NCI-H187 (cell line): Measurements from ENCODE around the gene SELENOO.

Experiments
- DNase-seq, 2 experiments: peaks; one replicate each; lab custom pipeline; 2025; lab: John Stamatoyannopoulos, UW

Gene SELENOO

GRCh38 chr22:50171965-50172421 lies 28.8 kb upstream of the SELENOO start:
- no peak for DNase-seq

GRCh38 chr22:50173311-50173982 lies 27.4 kb upstream of the SELENOO start:
- no peak for DNase-seq

- DNase-seq, result no peak
Measured at GRCh38 chr22:50173983-50174355, 26.8 kb upstream of the SELENOO start.

GRCh38 chr22:50174382-50175190 lies 26.2 kb upstream of the SELENOO start:
- DNase-seq, result no peak

DNA sequence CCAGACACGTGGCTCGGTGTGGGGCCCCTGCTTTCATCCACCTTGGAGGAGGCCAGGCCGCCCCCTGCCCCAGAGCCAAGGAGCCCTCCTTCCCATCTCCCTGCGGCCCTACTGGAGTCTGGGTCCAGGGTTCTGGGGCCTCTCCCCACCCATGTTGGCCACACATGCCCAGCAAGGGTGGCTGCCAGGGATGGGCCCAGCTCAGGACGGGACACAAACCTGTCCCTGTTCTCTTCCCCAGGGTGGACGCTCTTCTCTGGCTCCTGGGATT lies 25.7 kb upstream of the SELENOO start:
- no peak for DNase-seq

DNA sequence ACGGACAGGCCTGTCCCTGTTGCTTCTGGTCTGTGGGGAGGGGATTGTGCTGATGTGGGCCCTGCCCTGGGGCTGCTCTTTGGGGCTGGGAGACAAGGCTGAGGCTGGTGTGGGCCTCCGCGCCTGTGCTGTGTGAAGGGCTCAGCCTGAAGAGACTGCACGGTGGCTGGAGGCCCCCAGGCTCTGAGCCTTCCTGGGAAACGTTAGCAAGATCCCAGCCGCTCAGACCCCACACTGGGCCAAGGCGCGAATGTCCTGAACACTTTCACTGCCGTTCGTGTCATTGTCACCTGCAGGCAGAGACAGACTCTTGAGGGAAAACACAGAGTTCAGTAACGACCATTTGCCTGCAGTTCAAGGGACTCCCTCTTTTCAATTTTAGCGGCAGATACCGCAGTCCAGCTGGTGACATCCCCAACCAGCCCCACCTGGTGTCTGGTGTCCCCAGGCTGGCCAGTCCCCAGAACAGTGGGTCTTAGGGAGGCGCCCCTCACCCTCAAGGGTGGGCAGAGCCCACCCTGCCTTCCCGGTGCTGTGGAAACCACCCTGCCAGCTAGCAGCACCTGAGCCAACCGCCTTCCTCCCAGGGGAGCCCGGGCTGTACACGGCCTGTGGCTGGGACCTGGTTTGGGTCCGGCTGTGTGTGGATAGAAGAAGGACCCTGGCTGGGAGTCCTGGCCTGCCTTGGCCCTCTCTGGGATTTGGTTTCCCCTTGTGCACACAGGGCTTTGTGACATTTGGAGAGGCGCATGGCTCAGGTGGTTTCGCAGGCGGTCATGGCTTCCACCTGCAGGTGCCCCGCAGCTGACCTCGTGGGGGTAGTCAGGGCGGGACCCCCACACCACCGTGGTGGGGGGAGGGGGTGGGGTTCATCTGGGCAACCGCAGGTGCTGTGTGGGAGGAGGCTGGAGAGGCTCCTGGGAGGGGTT lies 24.6 kb upstream of the SELENOO start:
- no peak for DNase-seq

DNA sequence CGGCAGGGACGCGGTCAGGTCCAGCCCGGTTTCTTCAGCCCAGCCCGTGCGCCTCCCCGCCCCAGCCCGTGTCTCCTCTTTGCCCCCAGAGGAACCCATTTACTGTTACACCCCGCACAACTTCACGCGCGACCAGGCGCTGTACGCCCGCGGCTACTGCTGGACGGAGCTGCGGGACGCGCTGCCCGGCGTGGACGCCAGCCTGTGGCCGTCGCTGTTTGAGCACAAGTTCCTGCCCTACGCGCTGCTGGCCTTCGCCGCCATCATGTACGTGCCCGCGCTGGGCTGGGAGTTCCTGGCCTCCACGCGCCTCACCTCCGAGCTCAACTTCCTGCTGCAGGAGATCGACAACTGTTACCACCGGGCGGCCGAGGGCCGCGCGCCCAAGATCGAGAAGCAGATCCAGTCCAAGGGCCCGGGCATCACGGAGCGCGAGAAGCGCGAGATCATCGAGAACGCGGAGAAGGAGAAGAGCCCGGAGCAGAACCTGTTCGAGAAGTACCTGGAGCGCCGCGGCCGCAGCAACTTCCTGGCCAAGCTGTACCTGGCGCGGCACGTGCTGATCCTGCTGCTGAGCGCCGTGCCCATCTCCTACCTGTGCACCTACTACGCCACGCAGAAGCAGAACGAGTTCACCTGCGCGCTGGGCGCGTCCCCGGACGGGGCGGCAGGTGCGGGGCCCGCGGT lies 23.8 kb upstream of the SELENOO start:
- DNase-seq, result no peak

- no peak for DNase-seq
Measured at GRCh38 chr22:50177537-50178470, 23.0 kb upstream of the SELENOO start.

GRCh38 chr22:50178471-50178864 lies 22.3 kb upstream of the SELENOO start:
- DNase-seq, result no peak

DNA sequence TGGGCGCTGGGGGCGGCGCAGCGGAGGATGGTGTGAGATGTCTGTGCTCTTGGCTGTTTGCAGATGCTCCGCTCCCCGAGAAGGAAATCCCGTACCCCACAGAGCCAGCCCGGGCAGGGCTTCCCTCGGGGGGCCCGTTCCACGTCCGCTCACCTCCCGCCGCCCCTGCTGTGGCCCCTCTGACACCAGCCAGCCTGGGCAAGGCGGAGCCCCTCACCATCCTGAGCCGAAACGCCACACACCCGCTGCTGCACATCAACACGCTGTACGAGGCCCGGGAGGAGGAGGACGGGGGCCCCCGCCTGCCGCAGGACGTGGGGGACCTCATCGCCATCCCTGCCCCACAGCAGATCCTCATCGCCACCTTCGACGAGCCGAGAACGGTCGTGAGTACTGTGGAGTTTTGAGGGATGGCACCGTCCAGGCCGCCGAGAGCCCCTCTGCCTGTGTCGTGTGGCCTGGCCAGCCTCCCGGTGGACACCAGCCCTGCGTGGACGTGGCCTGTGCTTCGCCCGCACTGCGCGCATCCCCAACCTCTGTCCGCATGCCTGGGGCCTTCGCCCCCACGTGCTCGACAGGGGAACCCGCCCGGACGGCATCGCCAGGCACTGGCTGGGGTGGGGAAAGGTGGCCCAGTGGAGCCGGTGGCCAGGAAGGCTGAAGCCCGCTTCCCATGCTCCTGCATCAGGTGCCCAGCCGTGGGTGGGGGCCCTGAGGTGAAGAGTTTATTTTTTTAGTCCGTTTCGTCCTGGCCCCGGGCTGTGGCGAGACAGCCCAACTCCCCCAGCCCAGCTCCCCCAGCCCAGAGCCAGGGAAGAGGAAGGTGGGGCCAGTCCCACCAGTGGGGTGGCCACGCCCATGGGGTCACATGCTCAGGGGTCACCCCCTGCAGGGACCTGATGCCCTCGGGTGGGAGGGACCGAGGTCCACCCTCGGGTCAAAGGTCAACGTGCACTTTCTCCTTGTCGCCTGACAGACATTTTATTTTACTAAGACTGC lies 21.6 kb upstream of the SELENOO start:
- DNase-seq, result no peak

DNA sequence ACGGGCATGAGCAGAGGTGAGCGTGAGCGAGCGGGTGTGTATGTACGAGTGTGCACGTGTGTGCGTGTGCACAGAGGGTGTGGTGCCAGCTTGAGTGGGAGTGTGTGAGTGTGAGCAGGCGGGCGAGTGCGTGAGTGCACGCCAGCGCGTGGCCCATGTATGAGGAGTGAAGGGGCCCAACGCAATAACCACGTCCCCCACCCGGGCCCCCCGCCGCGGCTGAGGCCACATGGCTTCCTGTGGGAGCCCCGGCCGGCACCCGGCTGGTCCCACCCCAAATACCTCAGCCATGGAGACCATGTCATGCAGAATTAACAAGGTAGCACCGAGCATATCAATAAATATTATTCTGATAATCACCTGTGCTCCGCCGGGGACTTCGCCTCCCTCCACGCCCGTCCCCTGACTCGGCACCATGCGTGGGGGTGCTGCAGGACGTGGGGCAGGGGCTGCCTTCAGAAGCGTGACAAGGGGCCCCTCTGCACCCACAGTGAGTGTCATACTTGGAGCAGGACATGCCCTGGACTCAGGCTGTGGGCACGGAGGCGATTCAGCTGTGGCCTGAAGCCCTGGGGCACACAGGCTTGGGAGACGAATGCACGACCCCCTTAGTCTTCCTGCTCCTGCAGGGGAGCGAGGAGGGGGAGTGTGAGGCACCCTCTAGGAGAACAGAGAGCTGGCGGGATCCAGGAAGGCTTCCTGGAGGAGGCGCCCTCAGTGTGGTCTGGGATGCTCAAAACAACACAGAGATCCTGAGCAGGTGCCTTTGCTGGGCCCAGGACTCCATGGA lies 20.7 kb upstream of the SELENOO start:
- DNase-seq, result no peak

DNA sequence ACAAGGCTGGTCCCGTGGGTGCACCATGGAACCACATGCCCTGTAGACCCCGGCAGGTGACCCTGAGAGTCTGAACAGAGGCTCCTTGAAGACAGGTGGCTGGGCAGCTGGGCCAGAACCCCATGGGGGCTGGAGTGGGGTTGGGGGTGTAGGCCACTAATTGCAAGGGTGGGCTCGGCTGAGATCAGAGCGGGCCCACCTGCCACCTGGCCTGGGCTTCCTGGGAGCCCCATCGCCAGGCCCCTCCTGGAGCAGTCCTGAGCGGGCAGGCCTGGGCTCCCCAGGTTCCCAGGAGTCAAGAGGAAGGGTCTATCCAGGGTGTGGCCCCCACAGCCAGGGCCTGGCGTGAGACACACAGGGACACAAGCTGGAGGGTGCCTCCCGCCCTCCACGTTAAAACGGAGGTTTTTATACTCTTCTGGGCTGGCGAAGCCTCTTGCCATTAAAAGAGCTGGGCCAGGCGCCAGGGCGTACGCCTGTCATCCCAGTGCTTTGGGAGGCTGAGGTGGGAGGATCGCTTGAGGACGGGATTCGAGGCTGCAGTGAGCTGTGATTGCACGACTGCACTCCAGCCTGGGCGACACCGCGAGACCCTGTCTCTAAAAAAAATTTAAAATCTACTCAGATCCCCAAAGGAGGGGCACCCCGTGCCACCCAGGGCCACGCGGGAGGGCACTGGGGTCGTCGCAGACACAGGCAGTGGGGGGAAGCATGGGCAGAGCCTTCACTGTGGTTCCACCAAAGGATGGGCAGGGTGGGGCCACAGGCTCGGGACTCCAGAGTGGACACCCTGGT lies 19.9 kb upstream of the SELENOO start:
- DNase-seq, result no peak

- no peak for DNase-seq
Measured at GRCh38 chr22:50182176-50183081, 18.4 kb upstream of the SELENOO start.

GRCh38 chr22:50183141-50183971 lies 17.5 kb upstream of the SELENOO start:
- no peak for DNase-seq

DNA sequence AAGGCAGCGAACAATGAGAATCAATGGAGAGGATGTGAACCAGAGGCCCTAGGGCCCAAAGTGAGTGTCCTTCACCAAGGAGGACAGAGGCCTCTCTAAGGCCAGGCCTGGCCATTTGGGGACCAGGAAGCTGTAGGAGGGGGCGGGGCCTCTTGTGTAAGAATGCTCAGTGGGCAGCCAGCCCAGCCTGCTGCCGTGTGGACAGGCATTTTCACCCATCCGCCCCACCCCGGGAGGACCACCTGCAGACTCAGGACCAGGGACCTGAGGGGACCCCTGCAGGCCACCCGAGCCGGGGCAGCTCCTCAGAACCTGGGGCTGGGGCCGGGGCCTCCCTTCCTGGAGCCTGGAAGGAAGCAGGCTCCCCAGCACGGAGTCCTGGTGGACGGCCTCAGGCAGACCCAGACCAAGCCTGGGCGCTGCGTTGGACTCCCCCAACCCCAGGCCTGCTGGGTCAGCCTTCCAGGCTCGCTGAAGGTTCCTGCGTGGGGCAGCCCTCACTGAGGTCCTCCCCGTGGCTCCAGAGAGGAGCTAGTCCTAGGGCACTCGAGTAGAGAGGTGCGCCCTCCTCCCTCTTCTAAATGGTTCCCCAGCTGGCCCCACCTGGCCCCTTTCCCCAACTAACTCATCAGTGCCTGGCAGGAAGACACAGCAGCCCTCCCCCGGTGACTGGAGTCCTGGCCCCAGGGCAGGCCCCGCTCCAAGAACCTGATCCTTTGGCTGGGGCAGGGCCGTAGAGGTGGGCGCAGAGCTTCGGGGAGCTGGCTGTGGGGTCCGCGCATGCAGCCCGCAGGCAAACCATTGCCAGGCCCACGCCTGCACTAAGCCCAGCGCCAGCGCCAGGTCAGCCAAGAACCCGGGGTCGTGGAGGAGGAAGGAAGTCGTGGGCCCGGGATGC lies 16.6 kb upstream of the SELENOO start:
- DNase-seq, result no peak
